GM19468 (cell line): Measurements from ENCODE around the gene FOXO1.

Experiments used
- ATAC-seq: cut with Tn5 transposase; IDR thresholded peaks from one replicate; pipeline ENCODE4 v1.9.1; 2021; ENCODE audit warnings: mild to moderate bottlenecking, moderate library complexity, moderate number of reproducible peaks; ENCODE audit not compliant: unreplicated experiment; ENCODE audit errors: extremely low read depth

FOXO1 gene

DNA sequence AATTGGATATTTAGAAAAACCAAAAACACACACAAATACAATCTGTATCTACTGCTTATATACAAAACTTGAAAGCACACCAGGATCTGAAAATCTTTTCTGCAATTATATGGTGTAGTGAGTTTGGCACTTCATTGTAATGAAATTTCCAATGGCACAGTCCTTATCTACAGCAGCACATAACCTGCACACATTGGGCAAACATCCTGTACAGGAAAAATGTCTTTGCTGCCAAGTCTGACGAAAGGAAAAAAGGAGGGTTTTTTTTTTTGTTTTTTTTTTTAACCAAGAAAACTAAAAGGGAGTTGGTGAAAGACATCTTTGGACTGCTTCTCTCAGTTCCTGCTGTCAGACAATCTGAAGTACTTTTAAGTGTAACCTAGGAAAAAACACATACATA, 107.8 kb downstream of the FOXO1 start:
- no peak for ATAC-seq

DNA sequence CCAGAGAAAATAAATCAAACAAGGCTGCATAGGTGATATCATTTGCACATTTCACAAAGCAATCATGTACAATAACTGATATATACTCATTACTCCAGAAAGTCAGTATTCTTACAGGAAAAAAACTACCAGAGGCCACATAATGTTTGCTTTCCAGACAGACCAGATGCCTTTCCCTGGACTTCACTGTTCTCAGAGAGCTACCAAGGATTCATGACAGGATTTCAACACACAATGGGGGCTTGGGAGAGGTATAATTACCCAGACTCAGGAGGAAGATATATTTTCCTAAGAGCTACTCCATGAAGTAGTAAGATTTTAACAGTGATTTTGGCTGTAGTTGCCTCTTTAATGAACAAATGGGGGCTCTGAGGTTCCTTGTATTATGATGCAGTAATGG, 110.0 kb downstream of the FOXO1 start:
- ATAC-seq = no peak

GRCh38 chr13:40553356-40553755, 113.1 kb downstream of the FOXO1 start:
- ATAC-seq = no peak

GRCh38 chr13:40552895-40553294, 113.5 kb downstream of the FOXO1 start:
- ATAC-seq = no peak

- no peak for ATAC-seq
Observed at GRCh38 chr13:40550130-40550529, 116.3 kb downstream of the FOXO1 start.

GRCh38 chr13:40549500-40550094, 116.8 kb downstream of the FOXO1 start:
- no peak for ATAC-seq

- ATAC-seq = no peak
Observed at GRCh38 chr13:40547591-40548315, 118.7 kb downstream of the FOXO1 start.

DNA sequence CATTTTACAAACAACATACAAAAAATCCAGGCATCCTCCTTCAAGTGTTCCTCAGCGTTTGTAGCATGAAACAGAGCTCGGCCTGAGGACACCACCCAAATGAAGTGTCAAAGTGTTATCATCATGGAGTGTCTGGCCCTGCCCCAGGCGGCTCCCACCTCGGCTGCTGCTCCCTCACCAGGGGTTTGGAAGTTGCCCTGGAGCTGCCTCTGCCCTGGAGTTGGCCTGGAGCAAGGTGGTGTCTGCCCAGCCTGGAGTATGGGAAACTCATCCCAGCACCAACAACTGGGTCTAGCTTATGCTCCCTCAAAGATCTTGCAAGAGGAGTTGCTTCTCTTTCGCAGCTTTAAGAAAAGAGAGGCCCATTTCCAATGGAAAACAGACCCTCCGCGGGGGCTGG, 120.4 kb downstream of the FOXO1 start:
- ATAC-seq = no peak

GRCh38 chr13:40540328-40541044, 126.0 kb downstream of the FOXO1 start:
- ATAC-seq = no peak

DNA sequence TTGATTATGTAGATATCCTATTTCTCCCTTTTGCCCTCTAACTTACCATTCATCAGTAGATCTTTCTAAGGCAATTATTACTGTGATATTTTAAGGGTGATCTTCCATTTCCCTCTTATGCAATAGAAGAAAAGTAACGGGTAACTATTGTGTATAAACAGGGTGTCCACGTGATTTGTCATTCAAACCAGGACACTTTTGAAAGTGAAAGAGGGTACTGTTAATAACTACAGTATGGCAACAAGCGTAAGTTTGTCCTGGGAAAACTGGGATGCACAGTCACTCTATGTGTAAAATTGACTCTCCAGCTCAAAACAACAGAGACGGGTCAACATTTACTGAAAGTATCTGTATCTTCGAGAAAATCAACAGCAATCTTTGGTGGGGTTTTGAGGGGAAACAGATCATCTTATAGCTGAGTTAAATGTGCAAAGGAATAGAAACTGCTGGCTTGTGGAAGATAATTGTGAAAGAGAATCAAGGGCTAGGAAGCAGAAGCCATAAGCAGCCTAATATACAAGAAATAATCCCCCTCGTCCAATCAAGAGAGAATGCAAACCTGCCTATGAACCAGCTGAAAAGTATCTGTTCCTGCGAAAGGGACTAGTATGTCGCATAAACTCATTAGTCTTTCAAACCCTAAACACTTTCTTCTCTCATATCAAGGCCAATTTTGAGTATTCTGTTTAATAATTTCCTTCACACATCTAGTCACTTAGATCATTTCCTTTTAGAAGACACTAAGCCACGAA, 126.7 kb downstream of the FOXO1 start:
- ATAC-seq = no peak

- no peak for ATAC-seq
Observed at GRCh38 chr13:40537146-40537895, 129.1 kb downstream of the FOXO1 start.

GRCh38 chr13:40536443-40537113, 129.9 kb downstream of the FOXO1 start:
- no peak for ATAC-seq

DNA sequence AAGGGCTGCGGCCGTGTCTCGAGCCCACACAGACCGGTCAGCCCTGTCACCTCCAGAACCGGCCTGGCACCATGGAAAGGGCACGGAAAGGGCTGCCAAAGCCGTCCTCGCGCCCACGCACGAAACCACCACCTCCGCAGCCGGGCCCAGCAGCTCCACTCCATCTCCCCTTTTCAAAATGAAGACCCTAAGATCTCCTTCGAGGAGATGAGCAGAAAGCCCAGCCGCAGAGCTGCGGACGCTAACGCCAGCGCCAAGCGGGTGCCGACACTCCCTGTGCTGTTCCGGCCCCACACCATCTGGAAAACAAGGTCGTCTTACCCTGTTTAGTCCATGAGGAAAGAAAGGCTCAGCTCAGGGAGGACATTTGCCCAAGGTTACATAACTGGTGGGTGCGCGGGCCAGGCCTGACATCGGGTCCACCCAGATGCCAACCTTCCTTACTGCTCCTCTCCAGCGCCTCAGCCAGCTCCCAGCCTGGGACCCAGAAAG, 131.1 kb downstream of the FOXO1 start:
- ATAC-seq = no peak

GRCh38 chr13:40534456-40534855, 132.0 kb downstream of the FOXO1 start:
- ATAC-seq = no peak

GRCh38 chr13:40533072-40533471, 133.4 kb downstream of the FOXO1 start:
- ATAC-seq = no peak

- ATAC-seq = no peak
Observed at GRCh38 chr13:40530961-40531360, 135.5 kb downstream of the FOXO1 start.

- no peak for ATAC-seq
Observed at GRCh38 chr13:40528881-40529280, 137.6 kb downstream of the FOXO1 start.

GRCh38 chr13:40527914-40528313, 138.5 kb downstream of the FOXO1 start:
- ATAC-seq = no peak

GRCh38 chr13:40522282-40522681, 144.2 kb downstream of the FOXO1 start:
- ATAC-seq = no peak
